Thoracic aorta (tissue), 2 donors: Measurements from ENCODE around the gene ALDH1L1. TPM values are rescaled to one million over a fixed set of nuclear protein-coding genes. Genes with fewer than 3 reads are reported as not detected.

Experiments
- ATAC-seq: fragments of 150-250 bp; one replicate; pipeline ENCODE4 v1.8.0; 2017; ENCODE audit warnings: low read depth; ENCODE audit not compliant: insufficient number of reproducible peaks, low FRiP score
- DNase-seq: peaks from one replicate; pipeline ENCODE4 v3.0.0-alpha.2; 2020; ENCODE audit warnings: low spot score
- H3K27ac ChIP-seq, 2 donors: fragments of 200-600 bp; sonication (generic); 1 replicate in 1 of 2; 2 replicates in 1 of 2; pipeline ENCODE4 v1.5.1; 2016; ENCODE audit warnings: mild to moderate bottlenecking in 2 of 2, moderate library complexity in 2 of 2
- H3K27me3 ChIP-seq: fragments of 200-600 bp; sonication (generic); replicated peaks from 2 replicates; pipeline ENCODE4 v1.6.0; 2016; ENCODE audit warnings: mild to moderate bottlenecking; ENCODE audit not compliant: insufficient read depth
- H3K36me3 ChIP-seq: fragments of 200-600 bp; sonication (generic); one replicate; pipeline ENCODE4 v1.5.1; 2016
- H3K4me1 ChIP-seq, 2 donors: fragments of 200-600 bp; sonication (generic); 1 replicate in 1 of 2; 2 replicates in 1 of 2; pipeline versions ENCODE4 v1.5.1 to v1.6.0; 2016; ENCODE audit warnings: low read depth in 2 of 2, mild to moderate bottlenecking in 1 of 2; ENCODE audit not compliant: control insufficient read depth in 1 of 2
- H3K4me3 ChIP-seq: fragments of 200-600 bp; sonication (generic); 2 replicates; pipeline ENCODE4 v1.5.1; 2016; ENCODE audit warnings: mild to moderate bottlenecking
- H3K9me3 ChIP-seq: fragments of 200-600 bp; sonication (generic); 2 replicates; pipeline ENCODE4 v1.5.1; 2016
- CTCF ChIP-seq: fragments of 200-600 bp; sonication (generic); IDR thresholded peaks from one replicate; pipeline ENCODE4 v1.5.1; 2019; ENCODE audit warnings: antibody characterized with exemption
- total RNA-seq, 2 donors: library from RNA; depleted of rRNA; stranded (reverse); fragments of >200 nt; gene quantifications; one replicate each; pipeline versions ENCODE4 v1.1.0 to v1.2.3, GENCODE V29; 2016

ALDH1L1 gene
- total RNA-seq, 2 donors from 2014 or later, result 50.2 to 62.5 TPM

DNA sequence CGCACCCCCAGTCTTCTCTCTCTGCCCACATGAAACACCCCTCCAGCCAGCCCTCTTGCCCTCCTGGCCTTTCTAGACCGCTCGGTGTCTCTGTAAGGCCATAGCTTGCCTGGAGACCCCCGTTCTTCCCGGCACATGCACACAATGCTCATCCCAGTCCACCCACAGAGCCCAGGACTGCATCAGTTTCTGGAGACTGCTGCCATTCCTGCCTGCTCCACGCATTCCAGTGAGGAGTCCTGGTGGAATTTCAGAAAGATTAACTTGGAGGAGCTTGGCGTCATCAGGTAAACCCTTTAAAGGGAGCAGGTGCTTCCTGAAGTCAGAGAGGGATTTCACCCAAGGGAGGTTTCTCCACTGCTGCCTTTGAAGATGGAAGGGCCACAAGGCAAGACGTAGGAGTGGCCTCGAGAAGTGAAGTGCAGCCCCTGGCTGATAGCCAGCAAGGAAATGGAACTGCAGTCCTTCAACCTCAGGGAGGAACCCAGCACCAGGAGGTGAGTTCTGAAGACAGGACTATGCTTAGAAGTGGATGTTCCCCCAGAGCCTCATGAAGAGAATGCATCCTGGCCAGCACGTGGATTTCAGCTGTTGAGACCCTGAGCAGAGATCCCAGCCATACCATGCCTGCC is 115.6 kb downstream of the ALDH1L1 start:
- Histone ChIP-seq H3K9me3 (no peaks in the 10 kb centered on the region), H3K4me1 (peaks cover 0 to 2% of the 10 kb centered on the region in 2 donors), H3K27me3 (no peaks in the 10 kb centered on the region), H3K27ac (no peak overlapping the region), H3K36me3 (no peaks in the 10 kb centered on the region), H3K4me3 (no peak overlapping the region)
- ATAC-seq (no peak), DNase-seq (no peak)
- no peak for TF ChIP-seq CTCF

DNA sequence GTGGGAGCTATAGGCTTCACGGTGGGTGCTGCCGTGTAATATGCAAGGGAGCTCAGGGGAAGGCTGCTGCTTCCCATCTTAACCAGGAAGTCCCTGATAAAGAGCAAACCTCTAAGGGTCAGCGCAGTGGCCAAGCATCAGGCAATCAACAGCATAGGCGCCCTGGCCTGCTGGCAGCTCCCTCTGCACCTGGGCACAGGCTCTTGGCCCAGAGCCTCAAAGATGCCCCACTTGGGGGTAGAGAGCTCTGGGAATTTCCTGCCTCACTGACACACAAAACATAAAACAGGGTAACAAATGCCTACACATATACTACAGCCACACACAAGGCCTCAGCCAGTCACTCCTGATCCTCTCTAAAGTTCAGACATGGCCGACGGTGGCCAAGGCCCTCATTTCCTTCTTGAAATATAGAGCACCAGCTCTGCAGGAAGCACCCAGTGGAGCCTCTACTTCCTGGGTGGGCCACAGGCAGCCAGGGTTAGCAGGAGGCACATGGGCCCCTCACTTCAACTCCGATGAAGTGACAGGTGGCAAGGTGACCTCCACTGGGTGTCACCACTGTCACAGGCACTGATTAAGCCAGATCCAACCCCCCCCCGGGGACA is 116.9 kb downstream of the ALDH1L1 start:
- H3K27ac ChIP-seq, result no peak overlapping the region
- no peak overlapping the region for H3K4me3 ChIP-seq
- H3K27me3 ChIP-seq, result no peaks in the 10 kb centered on the region
- no peak for TF ChIP-seq CTCF
- no peak for DNase-seq
- H3K4me1 ChIP-seq, result peaks cover 0 to 14% of the 10 kb centered on the region in 2 donors
- H3K36me3 ChIP-seq, result no peaks in the 10 kb centered on the region
- no peaks in the 10 kb centered on the region for H3K9me3 ChIP-seq
- no peak for ATAC-seq

- Histone ChIP-seq H3K27ac (no peak overlapping the region), H3K27me3 (no peaks in the 10 kb centered on the region), H3K9me3 (no peaks in the 10 kb centered on the region), H3K36me3 (no peaks in the 10 kb centered on the region), H3K4me3 (no peak overlapping the region), H3K4me1 (peaks cover 0 to 16% of the 10 kb centered on the region in 2 donors)
- TF ChIP-seq CTCF, result no peak
- ATAC-seq, result no peak
- no peak for DNase-seq
Observed at GRCh38 chr3:126061301-126062032, 118.9 kb downstream of the ALDH1L1 start.

DNA sequence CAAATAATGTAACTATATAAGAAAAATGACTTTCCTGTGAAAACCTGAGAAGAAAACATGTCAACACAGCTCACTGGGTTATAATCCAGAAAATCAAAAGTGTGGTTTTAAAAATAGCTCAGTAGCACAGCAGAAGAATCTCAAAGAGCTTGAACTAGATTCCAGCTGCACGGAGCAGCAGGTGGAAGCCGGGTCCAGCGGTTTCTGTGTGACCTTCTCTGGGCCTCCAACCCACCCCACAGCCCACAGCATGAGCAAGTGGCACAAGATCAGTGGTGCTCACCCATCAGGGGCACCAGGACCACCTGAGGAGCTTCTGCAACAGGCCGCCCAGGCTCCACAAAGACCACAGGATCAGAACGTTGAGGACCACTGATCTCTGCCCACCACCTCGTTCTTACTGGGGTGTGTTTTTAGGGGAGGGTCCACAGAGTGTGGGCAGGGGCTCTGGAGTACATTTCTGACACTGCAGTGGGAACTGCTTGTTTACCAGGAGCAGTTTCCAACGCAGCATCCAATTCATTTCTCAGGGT is 119.7 kb downstream of the ALDH1L1 start:
- H3K4me3 ChIP-seq, result no peak overlapping the region
- no peaks in the 10 kb centered on the region for H3K9me3 ChIP-seq

More for the DNA sequence above, 119.7 kb downstream of the ALDH1L1 start:
- Histone ChIP-seq H3K27me3 (no peaks in the 10 kb centered on the region), H3K4me1 (peaks cover 0 to 16% of the 10 kb centered on the region in 2 donors), H3K36me3 (no peaks in the 10 kb centered on the region), H3K27ac (no peak overlapping the region)
- no peak for TF ChIP-seq CTCF
- ATAC-seq (no peak), DNase-seq (no peak)
